Activated CD8-positive, alpha-beta memory T cell treated with anti-CD3 and anti-CD28 coated beads, Interleukin-2, amount 50 U/mL, for 1 hour (primary cell): Measurements from ENCODE around the gene LDHB.
"Not testable (repeated sequence)": the region's sequence is repeated elsewhere in the genome, so short reads cannot be mapped to it uniquely, and the experiment has no call there.

Experiments
- DNase-seq: peaks from one replicate; pipeline ENCODE4 v3.0.0-alpha.2; 2020; ENCODE audit errors: extremely low read depth

Gene LDHB

GRCh38 chr12:21607701-21608100 is 49.9 kb downstream of the LDHB start:
- no peak for DNase-seq

- no peak for DNase-seq
Measured at GRCh38 chr12:21606175-21606574, 51.5 kb downstream of the LDHB start.

- no peak for DNase-seq
Measured at GRCh38 chr12:21604245-21605101, 53.2 kb downstream of the LDHB start, which contains the start of gene GYS2. Gene GYS2 (minus strand): TSS chr12:21604847. CDS start chr12:21604592, 255 bp downstream.

- no peak for DNase-seq
Measured at GRCh38 chr12:21602774-21603173, 54.9 kb downstream of the LDHB start.

GRCh38 chr12:21600196-21600595 is 57.4 kb downstream of the LDHB start:
- DNase-seq: no peak

- DNase-seq: no peak
Measured at GRCh38 chr12:21599143-21599999, 58.3 kb downstream of the LDHB start.

- no peak for DNase-seq
Measured at GRCh38 chr12:21598651-21599050, 59.0 kb downstream of the LDHB start.

- not testable (repeated sequence) for DNase-seq
Measured at GRCh38 chr12:21595356-21595755, 62.3 kb downstream of the LDHB start.

- DNase-seq: no peak
Measured at GRCh38 chr12:21585485-21585884, 72.2 kb downstream of the LDHB start.
